ENCODE results near the gene SLC12A9.

Gene SLC12A9

GRCh38 chr7:100882201-100882600, 29.7 kb downstream of the SLC12A9 start:
- TF ChIP-seq CTBP1 (IDR thresholded peaks at IDR 0.05; ENCODE audit: borderline replicate concordance) (no peak), BHLHE40 (IDR thresholded peaks at IDR 0.05; ENCODE audit: borderline replicate concordance) (no peak), FOXA1 (IDR thresholded peaks at IDR 0.05) (no peak), SUZ12 (IDR thresholded peaks at IDR 0.05) (no peak), FOXK2 (IDR thresholded peaks at IDR 0.05) (no peak), TARDBP (IDR thresholded peaks at IDR 0.05) (no peak), NFRKB (IDR thresholded peaks at IDR 0.05) (no peak), SP1 (IDR thresholded peaks at IDR 0.05) (no peak), ZNF384 (IDR thresholded peaks at IDR 0.05) (no peak), FOXM1 (IDR thresholded peaks at IDR 0.05; ENCODE audit: borderline replicate concordance) (no peak), ELF4 (IDR thresholded peaks at IDR 0.05) (no peak), PKNOX1 (IDR thresholded peaks at IDR 0.05) (no peak), LEF1 (IDR thresholded peaks at IDR 0.05; ENCODE audit: borderline replicate concordance) (no peak), ARNT (IDR thresholded peaks at IDR 0.05) (no peak), HDGF (IDR thresholded peaks at IDR 0.05; ENCODE audit: borderline replicate concordance) (no peak), L3MBTL2 (conservative IDR thresholded peaks at IDR 0.05) (no peak)
- ChIA-PET POLR2A (no interaction called here), CTCF (no interaction called here)
- DNase-seq (ENCODE audit: extremely low spot score) = no peak

- ChIA-PET POLR2A (interaction anchor here (1.1 to 7.4 kb wide), 2 partner anchors 7 to 13 kb away, joined by 3 to 158 read pairs; partner anchors contain the start of gene SRRT), CTCF (no interaction called here)
- no peak for DNase-seq (ENCODE audit: extremely low spot score)
- no peak for TF ChIP-seq ELF4 (IDR thresholded peaks at IDR 0.05)
- no peak for TF ChIP-seq LEF1 (IDR thresholded peaks at IDR 0.05; ENCODE audit: borderline replicate concordance)
- no peak for TF ChIP-seq FOXK2 (IDR thresholded peaks at IDR 0.05)
- TF ChIP-seq CTBP1 (IDR thresholded peaks at IDR 0.05; ENCODE audit: borderline replicate concordance) = no peak
- no peak for TF ChIP-seq SP1 (IDR thresholded peaks at IDR 0.05)
- no peak for TF ChIP-seq TARDBP (IDR thresholded peaks at IDR 0.05)
These were observed 30.4 kb downstream of the SLC12A9 start for GRCh38 chr7:100882785-100883526.

GRCh38 chr7:100884736-100885439, 32.4 kb downstream of the SLC12A9 start:
- TF ChIP-seq CTBP1 (IDR thresholded peaks at IDR 0.05; ENCODE audit: borderline replicate concordance) (no peak), FOXM1 (IDR thresholded peaks at IDR 0.05; ENCODE audit: borderline replicate concordance) (no peak), ZNF384 (IDR thresholded peaks at IDR 0.05) (no peak), ELF4 (IDR thresholded peaks at IDR 0.05) (no peak), TARDBP (IDR thresholded peaks at IDR 0.05) (no peak), NFRKB (IDR thresholded peaks at IDR 0.05) (no peak), LEF1 (IDR thresholded peaks at IDR 0.05; ENCODE audit: borderline replicate concordance) (no peak), FOXA1 (IDR thresholded peaks at IDR 0.05) (no peak), L3MBTL2 (conservative IDR thresholded peaks at IDR 0.05) (no peak), SP1 (IDR thresholded peaks at IDR 0.05) (no peak), SUZ12 (IDR thresholded peaks at IDR 0.05) (no peak), BHLHE40 (IDR thresholded peaks at IDR 0.05; ENCODE audit: borderline replicate concordance) (no peak), HDGF (IDR thresholded peaks at IDR 0.05; ENCODE audit: borderline replicate concordance) (no peak)
- ChIA-PET POLR2A (interaction anchor here (7.4 kb wide), 1 partner anchor 9 kb away, joined by 158 read pairs; the partner anchor contains the start of gene SRRT), CTCF (no interaction called here)
- DNase-seq (ENCODE audit: extremely low spot score) = no peak

GRCh38 chr7:100885440-100886141, 33.1 kb downstream of the SLC12A9 start:
- DNase-seq (ENCODE audit: extremely low spot score) = no peak
- no peak for TF ChIP-seq L3MBTL2 (conservative IDR thresholded peaks at IDR 0.05)
- TF ChIP-seq ELF4 (IDR thresholded peaks at IDR 0.05) = no peak
- TF ChIP-seq NFRKB (IDR thresholded peaks at IDR 0.05) = no peak
- TF ChIP-seq HDGF (IDR thresholded peaks at IDR 0.05; ENCODE audit: borderline replicate concordance) = no peak
- TF ChIP-seq CTBP1 (IDR thresholded peaks at IDR 0.05; ENCODE audit: borderline replicate concordance) = no peak
- TF ChIP-seq SUZ12 (IDR thresholded peaks at IDR 0.05) = no peak
- TF ChIP-seq FOXK2 (IDR thresholded peaks at IDR 0.05) = no peak
- no peak for TF ChIP-seq PKNOX1 (IDR thresholded peaks at IDR 0.05)
- TF ChIP-seq TARDBP (IDR thresholded peaks at IDR 0.05) = no peak
- POLR2A ChIA-PET = interaction anchor here (7.4 kb wide), 1 partner anchor 10 kb away, joined by 158 read pairs; the partner anchor contains the start of gene SRRT
- CTCF ChIA-PET = no interaction called here

GRCh38 chr7:100886142-100886935, 33.8 kb downstream of the SLC12A9 start:
- ChIA-PET CTCF (no interaction called here), POLR2A (interaction anchor here (7.4 kb wide), 1 partner anchor 11 kb away, joined by 158 read pairs; the partner anchor contains the start of gene SRRT)
- no peak for DNase-seq (ENCODE audit: extremely low spot score)
- TF ChIP-seq CTBP1 (IDR thresholded peaks at IDR 0.05; ENCODE audit: borderline replicate concordance) (no peak), BHLHE40 (IDR thresholded peaks at IDR 0.05; ENCODE audit: borderline replicate concordance) (no peak), FOXK2 (IDR thresholded peaks at IDR 0.05) (no peak), NFRKB (IDR thresholded peaks at IDR 0.05) (no peak), FOXA1 (IDR thresholded peaks at IDR 0.05) (no peak), HDGF (IDR thresholded peaks at IDR 0.05; ENCODE audit: borderline replicate concordance) (no peak), L3MBTL2 (conservative IDR thresholded peaks at IDR 0.05) (no peak), ARNT (IDR thresholded peaks at IDR 0.05) (no peak), SP1 (IDR thresholded peaks at IDR 0.05) (no peak), TARDBP (IDR thresholded peaks at IDR 0.05) (no peak)
